Right hindlimb (tissue), 1 donor: Measurements from ENCODE around the gene CARD10.
"Not testable (repeated sequence)": the region's sequence is repeated elsewhere in the genome, so short reads cannot be mapped to it uniquely, and the experiment has no call there.

ENCODE experiments used
- DNase-seq: peaks from one replicate; pipeline ENCODE4 v3.0.0-alpha.2; 2018

CARD10 gene

DNA sequence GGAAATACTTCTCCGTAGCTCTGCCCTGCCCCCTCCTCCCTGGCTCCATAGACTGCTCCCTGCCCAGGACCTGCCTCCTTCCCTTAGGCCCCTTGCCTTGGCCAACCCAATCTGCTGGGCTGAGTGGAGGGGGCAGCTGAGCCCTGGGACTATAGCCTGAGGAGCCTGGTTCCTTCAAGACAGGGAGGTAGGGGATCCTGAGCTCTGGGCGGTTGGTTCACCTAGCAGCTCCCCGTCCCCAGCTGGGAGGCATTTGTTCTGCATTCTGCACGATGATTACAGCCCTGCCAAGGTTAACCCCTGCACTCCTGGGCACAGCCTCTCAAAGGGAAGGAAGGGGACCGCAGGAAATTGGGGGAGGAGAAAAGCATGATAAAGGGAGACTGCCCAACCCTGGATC is 37.5 kb upstream of the CARD10 start:
- no peak for DNase-seq

DNA sequence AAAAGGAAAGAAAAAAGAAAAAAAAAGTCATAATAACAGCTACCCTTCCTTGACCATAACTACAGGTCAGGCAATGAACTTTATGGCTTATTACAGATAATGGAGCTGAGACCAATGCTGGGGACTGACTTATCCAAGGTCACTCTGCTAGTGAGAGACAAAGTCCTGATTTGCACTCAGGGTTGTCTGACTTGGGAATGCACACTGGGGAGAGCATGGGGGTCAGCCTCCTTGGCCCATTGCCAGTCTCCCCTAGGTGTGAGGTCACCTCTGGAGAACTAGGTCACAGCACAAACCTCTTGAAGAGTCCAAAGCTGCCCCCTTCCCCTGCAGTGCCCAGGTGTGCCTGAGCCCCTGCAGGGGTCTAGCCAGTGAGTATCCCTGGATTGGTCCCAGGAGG is 35.8 kb upstream of the CARD10 start:
- no peak for DNase-seq

DNA sequence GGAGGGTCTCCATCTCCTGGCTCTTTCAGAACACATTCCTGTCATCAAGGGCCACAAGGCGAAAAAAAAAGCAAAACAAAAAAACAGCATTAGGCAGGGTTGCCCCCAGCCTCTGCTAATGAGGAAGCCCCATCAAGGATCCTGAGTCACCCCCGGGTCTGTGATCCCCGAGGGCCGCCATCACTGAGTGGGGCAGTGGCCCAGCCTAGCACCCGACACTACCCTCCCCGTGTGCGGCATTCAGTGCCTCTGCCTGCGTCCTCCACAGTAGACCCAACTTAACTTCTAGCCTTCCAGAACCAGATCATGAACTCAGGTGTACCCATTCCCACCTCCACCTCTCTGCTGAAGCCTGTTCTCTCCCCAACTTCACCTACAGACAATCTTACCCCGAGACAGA is 34.5 kb upstream of the CARD10 start:
- DNase-seq, result no peak

DNA sequence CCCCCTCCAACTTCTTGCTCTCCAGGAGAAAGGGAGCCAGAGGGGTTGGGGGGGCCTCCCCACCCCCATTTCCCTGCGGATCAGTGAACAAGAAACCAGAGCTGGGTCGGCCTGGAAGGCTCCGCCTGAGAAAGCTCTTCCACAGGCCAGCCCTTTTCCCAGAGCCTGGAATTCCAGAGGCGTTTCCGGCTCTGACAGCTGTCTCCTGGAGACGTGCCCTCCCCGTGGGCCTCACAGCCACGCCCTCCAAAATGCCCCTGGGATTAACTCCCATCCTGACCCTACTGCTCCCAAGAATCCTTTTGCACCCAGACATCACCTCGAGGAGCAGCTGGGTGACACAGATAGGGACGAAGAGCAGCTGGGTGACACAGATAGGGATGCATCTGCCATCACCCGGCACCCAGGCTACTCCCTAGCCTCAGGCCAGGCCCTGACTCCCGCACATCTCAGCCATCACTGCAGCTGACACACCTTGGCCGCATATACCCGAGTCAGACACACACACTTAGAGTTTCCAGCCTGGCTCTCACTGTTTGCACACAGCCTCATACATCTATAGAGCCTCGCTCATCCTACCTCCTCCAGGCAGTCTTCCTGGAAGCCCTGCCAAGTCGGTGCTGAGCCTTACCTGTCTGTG is 33.4 kb upstream of the CARD10 start:
- DNase-seq, result peak; percentile 89

DNA sequence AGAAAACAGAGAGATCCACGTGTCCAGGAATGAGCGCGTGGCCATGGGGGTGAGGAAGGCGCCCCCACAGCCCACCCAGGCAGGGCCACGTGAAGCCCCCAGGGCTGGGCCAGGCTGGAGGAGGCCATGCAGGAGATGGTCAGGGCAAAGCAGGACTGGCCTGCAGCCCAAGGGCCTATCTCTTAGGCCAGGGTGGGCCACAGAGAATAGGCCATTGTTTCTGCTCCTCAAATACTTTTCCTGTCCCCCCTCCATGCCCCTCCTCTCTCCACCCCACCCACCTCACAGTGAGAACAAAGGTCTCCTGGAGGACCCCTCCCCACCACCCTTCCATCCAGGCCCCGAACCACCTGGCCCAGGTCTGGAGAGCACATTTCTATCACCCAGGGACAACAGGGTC is 32.8 kb upstream of the CARD10 start:
- no peak for DNase-seq

DNA sequence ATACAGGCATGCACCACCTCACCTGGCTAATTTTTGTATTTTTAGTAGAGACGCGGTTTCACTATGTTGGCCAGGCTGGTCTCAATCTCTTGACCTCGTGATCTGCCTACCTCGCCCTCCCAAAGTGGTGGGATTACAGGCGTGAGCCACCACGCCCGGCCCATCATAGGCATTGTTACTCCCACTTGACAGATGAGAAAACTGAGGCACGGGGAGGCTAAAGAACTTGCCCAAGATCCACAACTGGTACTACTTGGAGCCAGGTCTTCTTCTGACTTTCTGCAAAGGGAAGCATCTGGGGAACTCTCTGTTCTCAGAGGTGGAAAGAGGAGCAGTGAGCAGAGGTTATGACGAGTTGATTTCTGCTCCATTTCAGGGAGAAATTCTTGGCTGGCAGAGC is 31.7 kb upstream of the CARD10 start:
- not testable (repeated sequence) for DNase-seq

DNA sequence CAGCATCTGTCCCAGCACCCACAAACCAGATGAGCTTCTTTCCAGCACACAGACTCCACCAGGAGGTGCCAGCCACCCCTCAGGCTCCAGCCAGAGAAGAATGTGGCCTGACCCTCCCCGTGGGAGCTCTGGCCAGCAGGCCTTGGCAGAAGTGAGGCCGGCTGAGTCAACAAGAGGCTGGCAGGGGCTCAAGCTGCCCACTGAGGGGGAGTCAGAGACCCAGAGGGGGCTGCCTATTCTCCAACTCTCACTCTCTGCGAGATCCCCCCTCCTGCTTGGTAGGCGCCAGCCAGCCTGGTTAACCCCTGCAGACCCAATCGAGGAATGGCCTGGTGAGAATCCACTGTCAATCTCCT is 30.5 kb upstream of the CARD10 start:
- DNase-seq, result peak; percentile 80

DNA sequence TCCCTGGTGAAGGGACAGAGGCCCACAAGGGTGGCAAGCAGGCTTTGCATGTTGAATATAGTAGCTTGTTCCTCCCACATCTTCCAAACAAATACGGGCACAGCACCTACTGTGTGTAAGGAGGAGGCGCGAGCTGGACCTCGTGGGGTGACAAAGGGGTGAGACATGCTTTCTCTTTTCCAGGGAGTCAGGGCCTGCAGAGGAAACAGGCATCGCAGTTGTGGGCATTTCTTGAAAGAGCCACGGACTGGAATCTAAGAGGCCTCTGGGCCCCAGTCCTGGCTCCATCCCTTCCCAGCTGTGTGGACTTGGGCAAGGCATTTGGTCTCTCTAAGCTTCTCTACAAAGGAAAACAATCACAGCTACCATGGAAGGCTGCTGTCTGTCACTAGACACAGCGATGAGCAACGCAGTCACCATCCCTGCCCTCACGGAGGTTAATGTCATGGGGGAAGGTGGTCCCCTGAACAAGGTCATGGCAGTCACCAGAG is 28.1 kb upstream of the CARD10 start:
- DNase-seq, result peak; percentile 71

DNA sequence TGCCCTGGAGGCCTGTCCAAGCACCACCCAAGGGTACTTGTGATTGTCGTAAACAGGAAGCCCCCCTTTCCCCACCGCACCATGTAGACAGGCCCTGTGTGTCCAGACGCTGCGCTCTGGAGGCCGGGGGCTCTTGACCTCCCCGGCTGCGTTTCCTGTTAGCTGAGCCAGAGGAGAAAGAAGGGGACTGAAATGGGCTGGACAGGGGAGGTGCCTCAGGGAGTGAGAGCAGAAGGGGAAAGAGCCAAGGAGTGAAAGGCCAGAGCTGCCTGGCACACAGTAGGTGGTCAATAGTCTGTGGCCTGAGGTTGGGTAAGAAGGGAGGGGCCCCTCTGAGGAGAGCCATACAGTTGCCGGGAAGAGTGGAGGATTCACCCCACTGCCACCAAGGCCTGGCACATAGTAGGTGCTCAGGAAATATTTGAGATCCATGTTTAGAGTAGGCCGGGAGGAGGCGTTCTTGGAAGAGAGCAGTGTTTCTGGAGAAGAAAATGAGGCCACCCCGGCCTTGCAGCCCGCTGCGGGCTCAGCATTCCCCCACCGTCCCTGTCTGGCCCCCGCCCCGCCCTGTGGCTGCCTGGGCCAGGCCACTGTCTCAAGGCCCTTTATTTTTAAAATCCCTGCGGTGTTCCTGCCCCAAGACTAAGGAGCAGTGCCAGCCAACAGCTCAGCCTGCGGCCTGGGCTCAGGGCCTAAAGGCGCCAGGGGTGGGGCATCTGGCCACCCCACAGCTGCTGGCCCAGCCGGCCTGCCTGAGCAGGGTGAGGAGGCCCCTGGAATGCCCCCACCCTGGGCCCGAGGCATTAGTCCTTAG is 27.4 kb upstream of the CARD10 start:
- DNase-seq, result peak; percentile 82

DNA sequence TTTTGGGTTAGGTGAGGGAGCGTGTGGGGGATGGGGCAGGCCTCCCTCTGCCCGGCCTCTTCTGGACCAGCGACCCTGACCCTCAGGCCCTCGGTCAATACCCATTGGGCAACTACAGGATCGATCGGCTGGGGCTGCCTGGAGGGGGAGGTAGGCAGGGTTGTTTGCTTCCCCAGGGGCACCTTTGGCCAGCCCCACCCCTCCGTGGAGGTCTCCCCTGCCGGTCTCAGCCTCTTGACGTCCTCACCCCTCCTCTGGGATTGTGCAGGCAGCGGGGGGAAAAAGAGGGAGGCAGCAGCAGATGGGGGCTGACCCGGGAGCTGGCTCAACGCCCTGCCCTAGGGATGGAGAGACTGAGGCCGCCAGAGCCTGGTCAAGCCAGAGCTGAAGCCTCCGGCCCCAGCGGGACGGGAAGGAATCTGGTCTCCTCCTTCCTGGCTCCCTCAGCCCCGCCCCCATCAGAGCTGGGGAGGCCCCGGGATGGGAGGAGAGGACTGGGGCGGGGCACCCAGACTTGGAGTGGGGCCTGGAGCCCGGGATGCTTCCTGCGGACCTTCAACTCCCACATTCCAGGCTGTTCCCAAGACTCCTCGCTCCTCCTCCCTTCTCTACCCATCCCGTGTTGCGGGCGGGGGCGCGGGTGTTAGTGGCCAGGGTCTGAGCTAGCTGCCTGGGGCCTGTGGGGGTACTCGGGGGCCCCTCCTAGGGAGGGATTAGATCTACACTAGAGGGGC is 26.7 kb upstream of the CARD10 start:
- peak; percentile 96 for DNase-seq

DNA sequence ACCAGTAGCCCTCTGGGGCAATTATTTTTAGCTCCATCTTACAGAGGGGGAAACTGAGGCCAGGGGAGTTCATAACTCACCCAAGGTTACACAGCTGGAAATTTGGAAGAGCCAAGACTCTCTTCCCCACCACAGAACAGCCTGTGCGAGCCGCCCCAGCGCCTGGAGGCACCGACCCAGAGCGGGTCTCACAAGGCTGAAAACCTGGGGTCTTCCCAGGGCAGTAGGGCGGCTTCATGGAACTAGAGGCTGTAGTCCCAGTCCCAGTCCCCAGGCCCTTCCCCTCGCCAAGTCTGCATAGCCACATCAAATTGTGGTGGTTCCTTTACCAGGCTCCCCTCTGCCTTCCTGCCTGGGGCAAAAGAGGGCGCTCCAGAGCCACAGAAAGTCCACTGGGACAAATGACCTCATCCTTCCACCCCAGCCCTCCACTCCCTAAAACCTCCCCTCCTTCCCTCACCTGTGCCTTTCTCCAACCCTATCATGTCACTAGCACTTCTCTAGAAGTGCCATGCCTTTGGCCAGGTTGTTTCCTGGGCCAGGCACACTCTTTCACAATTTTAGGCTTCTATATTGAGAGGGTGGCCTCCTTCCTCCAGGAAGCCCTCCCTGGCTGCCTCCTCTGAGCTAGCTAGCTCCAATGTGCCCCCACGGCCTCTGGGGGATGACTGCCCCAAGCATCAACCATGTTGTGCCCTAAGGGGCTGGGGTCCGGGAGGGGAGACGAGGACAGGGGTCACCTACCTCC is 25.9 kb upstream of the CARD10 start:
- DNase-seq, result peak; percentile 69

DNA sequence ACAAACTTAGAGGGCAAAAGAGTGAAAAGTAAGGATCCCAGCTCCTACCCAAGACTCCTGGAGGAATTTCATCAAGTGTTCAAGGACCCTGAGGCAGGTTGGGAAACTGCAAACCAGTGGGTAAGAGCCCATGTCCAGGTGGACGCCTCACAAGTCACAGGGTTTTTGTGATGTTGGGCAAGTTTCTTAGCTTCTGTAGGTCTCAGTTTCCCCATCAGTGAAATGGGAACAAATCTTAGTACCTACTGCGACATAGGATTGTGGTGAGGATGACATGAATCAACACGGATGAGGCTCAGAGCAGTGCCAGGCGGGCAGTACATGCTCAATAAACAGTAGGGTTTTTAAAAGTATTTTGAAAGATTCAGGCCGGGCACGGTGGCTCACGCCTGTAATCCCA is 23.7 kb upstream of the CARD10 start:
- no peak for DNase-seq

DNA sequence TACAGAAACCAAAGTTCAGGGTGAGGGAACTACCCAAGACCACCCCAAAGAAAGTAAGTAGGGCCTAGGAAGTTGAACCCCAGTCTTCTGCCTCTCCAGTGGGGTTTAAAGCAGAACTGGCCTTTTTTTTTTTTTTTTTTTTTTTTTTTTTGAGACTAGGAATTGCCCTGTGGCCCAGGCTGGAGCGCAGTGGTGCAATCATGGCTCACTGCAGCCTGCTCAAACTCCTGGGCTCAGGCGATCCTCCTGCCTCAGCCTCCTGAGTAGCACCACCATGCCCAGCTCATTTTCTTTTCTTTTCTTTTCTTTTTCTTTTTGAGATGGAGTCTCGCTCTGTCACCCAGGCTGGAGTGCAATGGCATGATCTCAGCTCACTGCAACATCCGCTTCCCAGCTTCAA is 23.2 kb upstream of the CARD10 start:
- DNase-seq, result not testable (repeated sequence)

DNA sequence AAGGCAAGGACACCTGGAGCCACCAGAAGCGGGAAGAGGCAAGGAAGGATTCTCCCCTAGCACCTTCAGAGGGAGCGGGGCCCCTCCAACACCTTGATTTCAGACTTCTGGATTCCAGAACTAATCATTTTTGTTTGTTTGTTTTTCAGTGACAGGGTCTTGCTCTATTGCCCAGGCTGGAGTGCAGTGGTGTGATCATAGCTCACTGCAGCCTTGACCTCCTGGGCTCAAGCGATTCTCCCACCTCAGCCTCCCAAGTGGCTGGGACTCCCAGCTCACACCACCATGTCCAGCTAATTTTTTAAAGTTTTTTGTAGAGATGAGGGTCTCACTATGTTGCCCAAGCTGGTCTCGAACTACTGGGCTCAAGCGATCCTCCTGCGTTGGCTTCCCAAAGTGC is 20.6 kb upstream of the CARD10 start:
- DNase-seq, result not testable (repeated sequence)

DNA sequence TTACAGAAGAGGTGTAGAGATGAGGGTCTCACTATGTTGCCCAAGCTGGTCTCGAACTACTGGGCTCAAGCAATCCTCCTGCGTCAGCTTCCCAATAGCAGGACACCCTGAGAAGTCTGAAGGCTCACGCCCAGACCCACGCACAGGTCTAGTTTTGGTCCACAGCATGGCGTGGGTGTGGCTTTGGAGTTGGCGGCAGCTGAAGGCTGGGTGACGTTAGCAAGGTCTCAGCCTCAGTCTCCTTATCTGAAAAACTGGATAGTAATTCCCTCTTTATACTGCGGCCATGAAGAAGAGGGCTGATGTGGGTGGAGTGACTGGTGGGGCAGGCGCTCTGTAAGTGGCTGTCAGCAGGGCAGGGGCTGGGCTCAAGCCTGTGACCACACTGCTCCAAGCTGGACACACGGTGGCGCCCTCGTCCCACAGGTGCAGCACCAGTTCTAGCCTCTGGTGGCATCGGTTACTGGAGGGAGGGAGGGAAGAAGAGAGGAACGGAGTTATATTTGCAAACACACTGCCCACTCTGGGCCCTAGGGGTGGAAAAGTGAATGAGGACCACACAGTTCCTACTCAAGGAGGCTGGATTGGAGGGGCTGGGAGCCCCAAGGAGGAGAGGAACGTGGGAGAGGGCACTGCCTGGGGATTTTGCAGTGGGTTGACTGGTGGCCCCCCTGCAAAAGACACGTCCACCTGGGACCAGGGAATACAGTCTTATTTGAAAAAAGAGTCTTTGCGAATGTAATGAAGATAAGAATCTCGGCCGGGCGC is 19.6 kb upstream of the CARD10 start:
- peak; percentile 97 for DNase-seq

DNA sequence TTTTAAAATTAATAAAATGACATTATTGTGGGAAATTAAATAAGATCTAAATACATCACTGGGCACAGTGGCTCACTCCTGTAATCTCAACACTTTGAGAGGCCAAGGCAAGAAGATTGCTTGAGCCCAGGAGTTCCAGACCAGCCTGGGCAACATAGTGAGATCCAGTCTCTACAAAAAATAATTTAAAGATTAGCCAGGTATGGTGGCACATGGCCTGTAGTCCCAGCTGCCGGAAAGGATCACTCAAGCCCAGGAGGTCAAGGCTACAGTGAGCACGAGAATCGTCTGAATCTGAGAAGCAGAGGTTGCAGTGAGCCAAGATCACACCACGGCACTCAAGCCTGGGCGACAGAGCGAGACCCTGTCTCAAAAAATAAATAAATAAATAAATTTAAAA is 15.9 kb upstream of the CARD10 start:
- no peak for DNase-seq

DNA sequence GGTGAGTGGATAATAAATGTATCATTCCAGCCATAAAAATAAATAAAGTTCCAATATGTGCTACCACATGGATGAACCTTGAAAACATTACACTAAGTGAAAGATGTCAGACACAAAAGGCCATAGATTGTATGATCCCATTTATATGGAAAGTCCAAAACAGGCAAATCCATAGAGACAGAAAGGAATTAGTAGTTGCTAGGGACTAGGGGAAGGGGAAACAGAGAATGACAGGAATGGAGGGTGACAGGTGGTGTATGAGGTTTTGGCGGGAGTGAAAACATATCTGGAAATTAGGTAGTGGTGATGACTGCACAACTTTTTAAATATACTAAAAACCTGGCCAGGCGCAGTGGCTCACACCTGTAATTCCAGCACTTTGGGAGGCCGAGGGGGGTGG is 15.2 kb upstream of the CARD10 start:
- DNase-seq, result no peak

DNA sequence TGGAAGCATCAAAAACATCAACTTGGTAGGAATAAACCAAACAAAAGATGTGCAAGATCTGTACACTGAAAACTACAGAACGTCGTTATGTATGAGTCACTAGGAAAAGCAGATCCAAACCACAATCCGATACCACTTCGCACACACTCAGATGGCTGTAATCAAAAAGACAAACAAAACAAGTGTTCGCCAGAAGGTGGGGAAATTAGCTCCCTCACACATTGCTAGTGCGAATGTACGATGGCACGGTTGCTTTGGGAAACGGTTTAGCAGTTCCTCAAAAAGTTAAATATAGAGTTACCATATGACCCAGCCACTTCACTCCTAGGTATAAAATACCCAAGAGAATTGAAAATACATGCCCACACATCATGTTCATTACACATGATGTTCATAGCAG is 14.8 kb upstream of the CARD10 start:
- DNase-seq, result no peak

DNA sequence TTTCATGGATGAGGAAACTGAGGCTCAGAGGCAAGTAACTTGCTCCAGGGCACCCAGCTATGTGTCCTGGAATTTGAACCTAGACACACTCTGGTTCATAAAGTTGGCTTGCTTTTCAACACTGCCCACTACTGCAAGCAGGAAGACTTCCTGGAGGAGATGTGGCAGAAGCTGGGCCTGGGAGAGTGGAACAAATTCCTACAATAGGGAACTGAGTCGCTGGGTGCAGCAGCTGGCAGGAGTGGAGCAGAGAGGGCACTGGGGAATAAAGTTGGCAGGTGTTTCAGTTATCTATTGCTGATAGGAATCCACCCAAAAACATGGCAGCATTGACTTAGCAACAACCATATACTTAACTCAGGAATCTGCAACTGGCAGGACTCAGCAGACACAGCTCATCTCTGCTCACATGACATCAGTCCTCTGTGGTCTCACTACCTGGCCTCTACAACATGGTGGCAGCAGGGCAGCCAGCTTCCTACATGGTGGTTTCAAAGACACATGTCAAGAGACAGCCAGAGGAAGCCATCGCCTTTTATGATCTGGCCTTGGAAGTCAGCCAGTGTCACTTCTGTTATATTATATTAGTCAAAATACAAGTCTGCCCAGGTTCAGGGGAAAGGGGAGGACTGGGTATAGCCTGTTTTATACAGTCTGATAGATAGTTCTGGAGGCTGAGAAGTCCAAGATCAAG is 10.6 kb upstream of the CARD10 start:
- no peak for DNase-seq

DNA sequence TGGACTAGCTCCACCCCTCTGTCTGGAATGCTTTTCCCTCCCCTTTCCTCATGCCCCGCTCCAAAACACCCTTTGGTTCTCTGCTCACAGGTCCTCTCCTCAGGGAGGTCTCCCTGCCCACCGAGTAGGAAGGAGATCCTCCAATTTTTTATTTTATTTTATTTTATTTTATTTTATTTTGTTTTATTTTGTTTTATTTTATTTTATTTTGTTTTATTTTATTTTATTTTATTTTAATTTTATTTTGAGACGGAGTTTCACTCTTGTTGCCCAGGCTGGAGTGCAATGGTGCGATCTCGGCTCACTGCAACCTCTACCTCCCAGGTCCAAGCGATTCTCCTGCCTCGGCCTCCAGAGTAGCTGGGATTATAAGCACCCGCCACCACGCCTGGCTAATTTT is 8.7 kb upstream of the CARD10 start:
- DNase-seq, result not testable (repeated sequence)

DNA sequence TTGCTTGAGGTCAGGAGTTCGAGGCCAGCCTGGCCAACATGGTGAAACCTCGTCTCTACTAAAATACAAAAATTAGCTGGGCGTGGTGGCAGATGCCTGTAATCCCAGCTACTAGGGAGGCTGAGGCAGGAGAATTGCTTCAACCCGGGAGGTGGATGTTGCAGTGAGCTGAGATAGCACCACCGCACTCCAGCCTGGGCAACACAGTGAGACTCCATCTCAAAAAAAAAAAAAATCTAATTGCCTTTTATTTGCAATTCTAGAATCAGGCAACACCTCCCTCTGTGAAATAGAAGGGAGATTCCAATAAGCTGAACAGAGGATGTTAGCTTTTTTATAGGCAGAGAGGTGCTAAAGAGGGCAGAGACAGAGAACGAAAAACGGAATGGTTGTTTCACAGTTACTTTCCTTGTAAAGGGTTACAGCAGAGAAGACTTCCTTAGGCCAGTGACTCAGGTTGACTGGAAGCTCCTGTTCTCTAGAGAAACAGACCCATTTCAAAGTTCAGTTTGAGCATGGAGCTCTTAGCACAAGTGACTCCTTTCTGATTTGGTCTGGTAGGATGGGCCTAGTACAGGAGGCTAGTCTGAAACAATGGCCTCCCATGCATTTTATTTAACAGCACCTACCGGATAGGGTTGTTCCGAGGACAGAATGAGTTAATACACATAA is 8.0 kb upstream of the CARD10 start:
- not testable (repeated sequence) for DNase-seq
